GM18505 (cell line): Measurements from ENCODE around the gene SLMAP.
"Not testable (repeated sequence)": the region's sequence is repeated elsewhere in the genome, so short reads cannot be mapped to it uniquely, and the experiment has no call there.

Experiments
- ATAC-seq: cut with Tn5 transposase; IDR thresholded peaks from one replicate; pipeline ENCODE4 v1.9.1; 2021; ENCODE audit not compliant: unreplicated experiment
- POLR2A ChIP-seq: IDR thresholded peaks from 4 replicates; pipeline ENCODE4 v1.6.1; 2011; ENCODE audit warnings: borderline replicate concordance; ENCODE audit not compliant: insufficient read depth, insufficient read length; ENCODE audit errors: extremely low read depth

SLMAP gene

GRCh38 chr3:57864853-57865252 is 108.7 kb downstream of the SLMAP start:
- no peak for ATAC-seq
- TF ChIP-seq POLR2A, result no peak

- ATAC-seq, result not testable (repeated sequence)
Observed at GRCh38 chr3:57869110-57869509, 113.0 kb downstream of the SLMAP start.

- no peak for ATAC-seq
- TF ChIP-seq POLR2A, result no peak
Observed at GRCh38 chr3:57872606-57873005, 116.5 kb downstream of the SLMAP start.

- no peak for TF ChIP-seq POLR2A
- ATAC-seq, result no peak
Observed at GRCh38 chr3:57876632-57877031, 120.5 kb downstream of the SLMAP start.

GRCh38 chr3:57877116-57877515 is 121.0 kb downstream of the SLMAP start:
- TF ChIP-seq POLR2A, result no peak
- no peak for ATAC-seq

- ATAC-seq, result not testable (repeated sequence)
Observed at GRCh38 chr3:57884436-57884835, 128.3 kb downstream of the SLMAP start.

- no peak for ATAC-seq
Observed at GRCh38 chr3:57889807-57890206, 133.7 kb downstream of the SLMAP start.

GRCh38 chr3:57890874-57891273 is 134.8 kb downstream of the SLMAP start:
- no peak for TF ChIP-seq POLR2A
- ATAC-seq, result no peak

More at GRCh38 chr3:57889807-57890206, 133.7 kb downstream of the SLMAP start:
- TF ChIP-seq POLR2A, result no peak

GRCh38 chr3:57892423-57892822 is 136.3 kb downstream of the SLMAP start:
- ATAC-seq, result no peak
- TF ChIP-seq POLR2A, result no peak

GRCh38 chr3:57893156-57893555 is 137.0 kb downstream of the SLMAP start:
- no peak for TF ChIP-seq POLR2A
- no peak for ATAC-seq

GRCh38 chr3:57893668-57894067 is 137.6 kb downstream of the SLMAP start:
- TF ChIP-seq POLR2A, result no peak
- no peak for ATAC-seq

- no peak for TF ChIP-seq POLR2A
- ATAC-seq, result no peak
Observed at GRCh38 chr3:57896031-57896430, 139.9 kb downstream of the SLMAP start.

GRCh38 chr3:57896691-57897090 is 140.6 kb downstream of the SLMAP start:
- no peak for TF ChIP-seq POLR2A
- ATAC-seq, result no peak

- no peak for ATAC-seq
- no peak for TF ChIP-seq POLR2A
Observed at GRCh38 chr3:57900786-57901185, 144.7 kb downstream of the SLMAP start.

- no peak for ATAC-seq
- no peak for TF ChIP-seq POLR2A
Observed at GRCh38 chr3:57903124-57903890, 147.2 kb downstream of the SLMAP start.
